ENCODE data around the gene ULK1. TPM values are rescaled to one million over a fixed set of nuclear protein-coding genes. Genes with fewer than 3 reads are reported as not detected.

Gene ULK1
- total RNA-seq, 2 experiments from 2014 or later = 13.3 to 15.5 TPM

GRCh38 chr12:131902332-131903241, 8.2 kb downstream of the ULK1 start:
- TF ChIP-seq, protein P1, sequence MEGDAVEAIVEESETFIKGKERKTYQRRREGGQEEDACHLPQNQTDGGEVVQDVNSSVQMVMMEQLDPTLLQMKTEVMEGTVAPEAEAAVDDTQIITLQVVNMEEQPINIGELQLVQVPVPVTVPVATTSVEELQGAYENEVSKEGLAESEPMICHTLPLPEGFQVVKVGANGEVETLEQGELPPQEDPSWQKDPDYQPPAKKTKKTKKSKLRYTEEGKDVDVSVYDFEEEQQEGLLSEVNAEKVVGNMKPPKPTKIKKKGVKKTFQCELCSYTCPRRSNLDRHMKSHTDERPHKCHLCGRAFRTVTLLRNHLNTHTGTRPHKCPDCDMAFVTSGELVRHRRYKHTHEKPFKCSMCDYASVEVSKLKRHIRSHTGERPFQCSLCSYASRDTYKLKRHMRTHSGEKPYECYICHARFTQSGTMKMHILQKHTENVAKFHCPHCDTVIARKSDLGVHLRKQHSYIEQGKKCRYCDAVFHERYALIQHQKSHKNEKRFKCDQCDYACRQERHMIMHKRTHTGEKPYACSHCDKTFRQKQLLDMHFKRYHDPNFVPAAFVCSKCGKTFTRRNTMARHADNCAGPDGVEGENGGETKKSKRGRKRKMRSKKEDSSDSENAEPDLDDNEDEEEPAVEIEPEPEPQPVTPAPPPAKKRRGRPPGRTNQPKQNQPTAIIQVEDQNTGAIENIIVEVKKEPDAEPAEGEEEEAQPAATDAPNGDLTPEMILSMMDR (IDR thresholded peaks at IDR 0.05) = no peak
- intact Hi-C loops (cut with micrococcal nuclease) = no loop called here
- no peak for ATAC-seq
- Mint-ChIP-seq H3K4me3 (no peak overlapping the region), H3K36me3 (ENCODE audit: low read depth) (no peaks in the 10 kb centered on the region), H3K4me1 (ENCODE audit: low read depth) (peaks cover 11% of the 10 kb centered on the region), H3K27me3 (no peaks in the 10 kb centered on the region), H3K27ac (no peak overlapping the region), H3K9me3 (no peaks in the 10 kb centered on the region)
- DNase-seq = no peak
- CTCF ChIA-PET = no interaction called here
- POLR2A ChIA-PET = no interaction called here

DNA sequence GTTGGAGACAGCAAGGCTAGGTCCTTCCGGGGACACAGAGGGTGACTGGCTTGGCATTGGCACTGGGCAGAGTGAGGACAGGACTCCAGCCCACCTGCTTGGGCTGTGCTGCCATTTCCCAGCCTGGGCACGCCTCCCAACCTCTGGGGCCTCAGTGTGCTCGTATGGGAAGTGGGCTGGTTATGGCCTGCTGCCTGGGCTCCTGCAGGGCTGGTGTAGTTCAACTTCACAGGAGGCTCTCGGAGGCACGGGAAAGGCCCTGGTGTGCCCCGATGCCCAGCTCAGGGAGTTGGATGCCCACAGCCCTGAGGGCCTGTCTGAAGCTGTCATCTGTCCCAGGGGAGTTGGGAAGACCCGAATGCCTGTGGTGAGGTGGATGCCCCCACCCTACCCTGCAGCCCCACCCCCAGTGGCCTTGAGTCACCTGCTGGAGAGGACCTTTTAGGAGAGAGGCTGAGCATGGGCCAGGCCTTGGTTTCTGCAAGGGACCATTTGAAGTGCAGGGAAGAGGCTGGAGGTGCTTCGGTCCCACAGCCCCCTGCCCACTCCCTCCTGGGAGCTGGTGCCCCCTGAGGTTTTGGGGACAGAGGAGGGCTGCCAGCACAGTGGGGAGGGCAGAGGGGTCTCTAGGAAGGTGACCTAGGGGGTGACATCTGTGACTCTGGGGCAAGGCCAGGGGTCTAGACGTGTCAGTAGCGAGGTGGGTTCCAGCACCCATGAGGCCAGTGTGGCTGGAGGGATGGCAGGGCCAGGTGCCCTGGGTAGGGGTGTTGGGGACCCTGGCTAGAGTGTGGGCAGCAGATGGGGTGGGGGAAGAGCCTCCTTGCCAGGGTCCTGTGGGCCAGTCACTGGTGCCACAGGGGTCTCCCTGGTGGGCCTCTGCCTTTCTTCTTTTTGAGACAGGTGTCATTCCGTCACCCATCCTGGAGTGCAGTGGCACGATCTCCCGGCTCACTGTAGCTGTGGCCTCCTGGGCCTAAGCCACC, 9.1 kb downstream of the ULK1 start:
- Mint-ChIP-seq H3K9me3 (no peaks in the 10 kb centered on the region), H3K27ac (no peak overlapping the region), H3K4me3 (no peak overlapping the region), H3K36me3 (ENCODE audit: low read depth) (no peaks in the 10 kb centered on the region), H3K27me3 (no peaks in the 10 kb centered on the region), H3K4me1 (ENCODE audit: low read depth) (peaks cover 11% of the 10 kb centered on the region)
- DNase-seq = no peak
- intact Hi-C loops (cut with micrococcal nuclease) = no loop called here
- POLR2A ChIA-PET = no interaction called here
- TF ChIP-seq, protein P1 (IDR thresholded peaks at IDR 0.05) = no peak
- CTCF ChIA-PET = no interaction called here
- ATAC-seq = no peak

DNA sequence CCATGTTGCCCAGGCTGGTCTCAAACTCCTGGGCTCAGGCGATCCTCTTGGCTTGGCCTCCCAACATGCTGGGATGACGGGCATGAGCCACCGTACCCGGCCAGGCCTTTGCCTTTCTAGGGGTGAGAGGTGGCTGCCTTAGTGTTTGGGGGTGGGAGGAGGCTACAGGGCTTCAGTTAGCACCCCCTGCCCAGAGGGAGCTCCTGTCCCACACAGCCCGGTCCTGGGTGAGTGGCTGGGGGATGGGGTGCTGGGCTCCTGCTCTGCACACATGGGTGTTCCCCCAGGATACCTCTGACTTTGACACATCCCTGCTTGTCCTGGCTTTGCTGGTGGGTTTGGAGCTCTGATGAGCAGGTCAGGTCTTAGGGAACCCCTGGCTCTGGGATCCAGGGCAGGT, 9.9 kb downstream of the ULK1 start:
- ChIA-PET CTCF (no interaction called here), POLR2A (no interaction called here)
- TF ChIP-seq, protein P1 (IDR thresholded peaks at IDR 0.05) = no peak
- Mint-ChIP-seq H3K4me3 (no peak overlapping the region), H3K9me3 (no peaks in the 10 kb centered on the region), H3K27me3 (no peaks in the 10 kb centered on the region), H3K4me1 (ENCODE audit: low read depth) (peaks cover 11% of the 10 kb centered on the region), H3K27ac (no peak overlapping the region), H3K36me3 (ENCODE audit: low read depth) (no peaks in the 10 kb centered on the region)
- ATAC-seq = no peak
- DNase-seq = no peak
- intact Hi-C loops (cut with micrococcal nuclease) = no loop called here

GRCh38 chr12:131905081-131905629, 10.7 kb downstream of the ULK1 start:
- TF ChIP-seq, protein P1 (IDR thresholded peaks at IDR 0.05) = no peak
- Mint-ChIP-seq H3K27me3 (no peaks in the 10 kb centered on the region), H3K4me1 (ENCODE audit: low read depth) (peaks cover 11% of the 10 kb centered on the region), H3K9me3 (no peaks in the 10 kb centered on the region), H3K36me3 (ENCODE audit: low read depth) (no peaks in the 10 kb centered on the region), H3K27ac (no peak overlapping the region), H3K4me3 (no peak overlapping the region)
- DNase-seq = no peak
- ChIA-PET POLR2A (no interaction called here), CTCF (no interaction called here)
- intact Hi-C loops (cut with micrococcal nuclease) = no loop called here
- no peak for ATAC-seq

All from activated CD8-positive, alpha-beta T cell treated with anti-CD3 and anti-CD28 coated beads for 36 hours (primary cell).